Progenitor cell of endocrine pancreas (in vitro differentiated cells): Measurements from ENCODE around the gene TBL1X. TPM values are rescaled to one million over a fixed set of nuclear protein-coding genes. Genes with fewer than 3 reads are reported as not detected.

ENCODE experiments used
- DNase-seq: peaks from one replicate; pipeline ENCODE4 v3.0.0; 2021; ENCODE audit warnings: low spot score; ENCODE audit not compliant: unreplicated experiment
- H3K27ac Mint-ChIP-seq: 2 replicates; pipeline ENCODE4 v1.8.0; 2021; ENCODE audit warnings: mild to moderate bottlenecking, moderate library complexity, mixed read lengths
- H3K27me3 Mint-ChIP-seq: 2 replicates; pipeline ENCODE4 v1.8.0; 2021; ENCODE audit warnings: mixed read lengths
- H3K36me3 Mint-ChIP-seq: 2 replicates; pipeline ENCODE4 v1.8.0; 2022; ENCODE audit warnings: mixed read lengths; ENCODE audit not compliant: insufficient read depth
- H3K4me1 Mint-ChIP-seq: 2 replicates; pipeline ENCODE4 v1.8.0; 2021; ENCODE audit warnings: low read depth, mixed read lengths
- H3K4me3 Mint-ChIP-seq: 2 replicates; pipeline ENCODE4 v1.8.0; 2021; ENCODE audit warnings: low read depth, mild to moderate bottlenecking, moderate library complexity, mixed read lengths
- H3K9me3 Mint-ChIP-seq: 2 replicates; pipeline ENCODE4 v1.8.0; 2021; ENCODE audit warnings: low read depth, mixed read lengths
- CTCF ChIP-seq: fragments of 200-600 bp; sonication (generic); IDR thresholded peaks from one replicate; pipeline ENCODE4 v1.5.0; 2021; ENCODE audit warnings: antibody characterized with exemption, mild to moderate bottlenecking; ENCODE audit not compliant: unreplicated experiment
- total RNA-seq: library from RNA; stranded (reverse); gene quantifications from 2 replicates; pipeline ENCODE4 v1.2.1, GENCODE V29; 2021

Gene TBL1X
- total RNA-seq, 1 donor from 2014 or later = 42.7 TPM

GRCh38 chrX:9557091-9557490, 92.2 kb downstream of the TBL1X start:
- no peak overlapping the region for H3K27ac Mint-ChIP-seq
- peaks cover 4% of the 10 kb centered on the region for H3K4me1 Mint-ChIP-seq
- no peak for TF ChIP-seq CTCF
- H3K36me3 Mint-ChIP-seq = peaks cover 3% of the 10 kb centered on the region
- DNase-seq = no peak
- H3K27me3 Mint-ChIP-seq = no peaks in the 10 kb centered on the region
- H3K4me3 Mint-ChIP-seq = no peak overlapping the region
- H3K9me3 Mint-ChIP-seq = peaks cover 34% of the 10 kb centered on the region

GRCh38 chrX:9557521-9557920, 92.7 kb downstream of the TBL1X start:
- H3K9me3 Mint-ChIP-seq = peaks cover 33% of the 10 kb centered on the region
- H3K4me1 Mint-ChIP-seq = peaks cover 4% of the 10 kb centered on the region
- H3K36me3 Mint-ChIP-seq = peaks cover 3% of the 10 kb centered on the region
- DNase-seq = no peak
- no peak for TF ChIP-seq CTCF
- no peaks in the 10 kb centered on the region for H3K27me3 Mint-ChIP-seq
- H3K4me3 Mint-ChIP-seq = no peak overlapping the region
- no peak overlapping the region for H3K27ac Mint-ChIP-seq

GRCh38 chrX:9558615-9559014, 93.8 kb downstream of the TBL1X start:
- Mint-ChIP-seq H3K4me1 (peaks cover 4% of the 10 kb centered on the region), H3K27me3 (no peaks in the 10 kb centered on the region), H3K36me3 (peaks cover 4% of the 10 kb centered on the region), H3K9me3 (peaks cover 35% of the 10 kb centered on the region), H3K4me3 (no peak overlapping the region), H3K27ac (no peak overlapping the region)
- no peak for DNase-seq
- no peak for TF ChIP-seq CTCF

- H3K36me3 Mint-ChIP-seq = peaks cover 6% of the 10 kb centered on the region
- H3K4me1 Mint-ChIP-seq = peaks cover 4% of the 10 kb centered on the region
- no peaks in the 10 kb centered on the region for H3K27me3 Mint-ChIP-seq
- H3K27ac Mint-ChIP-seq = no peak overlapping the region
- no peak for TF ChIP-seq CTCF
- no peak for DNase-seq
- H3K9me3 Mint-ChIP-seq = peaks cover 28% of the 10 kb centered on the region
- no peak overlapping the region for H3K4me3 Mint-ChIP-seq
Measured at GRCh38 chrX:9560219-9560618, 95.4 kb downstream of the TBL1X start.

- no peak overlapping the region for H3K4me3 Mint-ChIP-seq
- H3K27me3 Mint-ChIP-seq = no peaks in the 10 kb centered on the region
- H3K27ac Mint-ChIP-seq = no peak overlapping the region
- DNase-seq = no peak
- peaks cover 6% of the 10 kb centered on the region for H3K36me3 Mint-ChIP-seq
- peaks cover 25% of the 10 kb centered on the region for H3K9me3 Mint-ChIP-seq
- peaks cover 4% of the 10 kb centered on the region for H3K4me1 Mint-ChIP-seq
- TF ChIP-seq CTCF = no peak
Measured at GRCh38 chrX:9561199-9561598, 96.3 kb downstream of the TBL1X start.
